HG02678 (cell line): Measurements from ENCODE around the gene ARID5B.

Experiments
- ATAC-seq: cut with Tn5 transposase; IDR thresholded peaks from one replicate; pipeline ENCODE4 v1.9.1; 2021; ENCODE audit warnings: mild to moderate bottlenecking, moderate library complexity; ENCODE audit not compliant: unreplicated experiment

Gene ARID5B

DNA sequence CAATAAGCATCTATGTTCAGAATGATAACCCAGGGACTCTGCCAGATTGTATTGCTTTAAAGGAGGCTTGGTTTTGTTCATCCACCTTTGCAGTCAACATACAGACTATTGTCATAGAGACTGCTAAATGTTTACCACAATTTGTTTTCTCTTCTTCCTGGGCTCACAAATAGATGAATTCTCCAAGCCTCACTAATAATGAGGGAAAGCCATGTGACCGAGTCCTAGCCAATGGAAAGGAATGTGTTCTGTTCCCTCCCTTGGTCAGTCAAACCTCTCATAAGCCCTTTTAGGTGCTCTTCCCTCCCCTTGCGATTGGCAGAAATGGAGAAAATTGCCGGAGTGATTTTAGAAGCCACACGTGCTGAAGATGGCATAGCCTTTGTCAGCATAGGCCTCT, 230.2 kb downstream of the ARID5B start:
- no peak for ATAC-seq

GRCh38 chr10:62133618-62134017, 232.1 kb downstream of the ARID5B start:
- ATAC-seq, result peak; percentile 96

GRCh38 chr10:62136931-62137330, 235.4 kb downstream of the ARID5B start:
- ATAC-seq, result no peak
